HG03097 (cell line): ENCODE results near the gene BCL2L2.
"Not testable (repeated sequence)": the region's sequence is repeated elsewhere in the genome, so short reads cannot be mapped to it uniquely, and the experiment has no call there.

ENCODE experiments used
- ATAC-seq: cut with Tn5 transposase; IDR thresholded peaks from one replicate; pipeline ENCODE4 v1.9.1; 2021; ENCODE audit not compliant: unreplicated experiment, low FRiP score

The BCL2L2 gene

GRCh38 chr14:23306412-23307145 is at the start of gene BCL2L2:
TSS of gene BCL2L2 (plus strand) at chr14:23306833. CDS start at chr14:23307768, 935 bp downstream.
- ATAC-seq, result no peak

- no peak for ATAC-seq
These were observed 48.4 kb upstream of the BCL2L2 start for GRCh38 chr14:23258256-23258655.

GRCh38 chr14:23259426-23259825 is 47.2 kb upstream of the BCL2L2 start:
- ATAC-seq, result no peak

GRCh38 chr14:23260849-23261248 is 45.8 kb upstream of the BCL2L2 start:
- ATAC-seq, result not testable (repeated sequence)

- ATAC-seq, result no peak
These were observed 37.4 kb upstream of the BCL2L2 start for GRCh38 chr14:23269193-23269592.

- ATAC-seq, result no peak
These were observed 31.2 kb upstream of the BCL2L2 start for GRCh38 chr14:23275412-23275811.

GRCh38 chr14:23277189-23277588 is 29.4 kb upstream of the BCL2L2 start:
- no peak for ATAC-seq

- not testable (repeated sequence) for ATAC-seq
These were observed 28.7 kb upstream of the BCL2L2 start for GRCh38 chr14:23277928-23278327.

GRCh38 chr14:23281247-23281646 is 25.4 kb upstream of the BCL2L2 start:
- ATAC-seq, result no peak

GRCh38 chr14:23284654-23285529 is 21.7 kb upstream of the BCL2L2 start:
- ATAC-seq, result no peak

- peak; percentile 25 for ATAC-seq
These were observed 21.1 kb upstream of the BCL2L2 start for GRCh38 chr14:23285530-23286019.

- peak; percentile 96 for ATAC-seq
These were observed 20.4 kb upstream of the BCL2L2 start, which contains the start of gene HOMEZ for GRCh38 chr14:23286020-23286901. TSS of gene HOMEZ (minus strand) at chr14:23286132. CDS start at chr14:23285952, 180 bp downstream.

GRCh38 chr14:23286902-23287479 is 19.6 kb upstream of the BCL2L2 start:
- ATAC-seq, result no peak

GRCh38 chr14:23294734-23295561 is 11.7 kb upstream of the BCL2L2 start:
- ATAC-seq, result no peak

- no peak for ATAC-seq
These were observed 10.4 kb upstream of the BCL2L2 start for GRCh38 chr14:23296012-23296777.

- no peak for ATAC-seq
These were observed 9.5 kb upstream of the BCL2L2 start for GRCh38 chr14:23297096-23297495.

GRCh38 chr14:23297611-23298277 is 8.9 kb upstream of the BCL2L2 start:
- ATAC-seq, result no peak
